Osteoblast (primary cell): Measurements from ENCODE around the gene PRDM11. TPM values are rescaled to one million over a fixed set of nuclear protein-coding genes. Genes with fewer than 3 reads are reported as not detected.

ENCODE experiments used
- DNase-seq: peaks from one replicate; pipeline ENCODE4 v3.0.0; 2011; ENCODE audit warnings: low spot score, mixed read lengths; ENCODE audit not compliant: insufficient read length; ENCODE audit errors: missing footprints
- H2AFZ ChIP-seq: 2 replicates; pipeline ENCODE4 v1.6.0; 2011; ENCODE audit warnings: mild to moderate bottlenecking, low read length
- H3K27ac ChIP-seq: 2 replicates; pipeline ENCODE4 v1.5.1; 2011; ENCODE audit warnings: mild to moderate bottlenecking, low read depth, low read length, moderate library complexity
- H3K27me3 ChIP-seq: 2 replicates; pipeline ENCODE4 v1.6.0; 2012; ENCODE audit warnings: mild to moderate bottlenecking, control low read depth, inconsistent platforms, low read length, moderate library complexity; ENCODE audit not compliant: insufficient read depth
- H3K36me3 ChIP-seq: 2 replicates; pipeline ENCODE4 v1.5.1; 2011; ENCODE audit warnings: mild to moderate bottlenecking, low read length, control low read depth, moderate library complexity; ENCODE audit not compliant: insufficient read depth
- H3K4me1 ChIP-seq: 2 replicates; pipeline ENCODE4 v1.5.1; 2011; ENCODE audit warnings: mild to moderate bottlenecking, low read length, control low read depth, moderate library complexity; ENCODE audit not compliant: insufficient read depth
- H3K4me2 ChIP-seq: 2 replicates; pipeline ENCODE4 v1.6.0; 2011; ENCODE audit warnings: mild to moderate bottlenecking, low read length; ENCODE audit not compliant: insufficient read depth
- H3K4me3 ChIP-seq: fragments of 200-600 bp; sonication (generic); 3 replicates; pipeline ENCODE4 v1.5.1; 2012; ENCODE audit warnings: mild to moderate bottlenecking, low read length, inconsistent platforms; ENCODE audit not compliant: insufficient read depth
- H3K79me2 ChIP-seq: 2 replicates; pipeline ENCODE4 v1.6.0; 2012; ENCODE audit warnings: mild to moderate bottlenecking, low read length, control low read depth, inconsistent platforms; ENCODE audit not compliant: insufficient read depth
- H3K9me3 ChIP-seq: 2 replicates; pipeline ENCODE4 v1.5.1; 2011; ENCODE audit warnings: low read depth, low read length, control low read depth
- H4K20me1 ChIP-seq: 2 replicates; pipeline ENCODE4 v1.6.0; 2012; ENCODE audit warnings: mild to moderate bottlenecking, low read length, control low read depth; ENCODE audit not compliant: insufficient read depth
- CTCF ChIP-seq: IDR thresholded peaks from 2 replicates; pipeline ENCODE4 v1.5.1; 2011; ENCODE audit warnings: mild to moderate bottlenecking, low read depth, low read length, moderate library complexity; ENCODE audit errors: extremely low read depth
- total RNA-seq: library from RNA; depleted of rRNA; stranded (reverse); fragments of >200 nt; gene quantifications from 2 replicates; pipeline ENCODE4 v1.2.3, GENCODE V29; 2012

The PRDM11 gene
- total RNA-seq, 1 donor: 5.4 TPM

- no peak overlapping the region for H3K4me3 ChIP-seq
- DNase-seq: no peak
- TF ChIP-seq CTCF: no peak
- H3K79me2 ChIP-seq: no peaks in the 10 kb centered on the region
- H3K36me3 ChIP-seq: no peaks in the 10 kb centered on the region
- H3K27me3 ChIP-seq: no peaks in the 10 kb centered on the region
- H3K4me1 ChIP-seq: no peaks in the 10 kb centered on the region
- no peaks in the 10 kb centered on the region for H4K20me1 ChIP-seq
- H3K27ac ChIP-seq: no peak overlapping the region
- no peak overlapping the region for H3K4me2 ChIP-seq
- no peak overlapping the region for H2AFZ ChIP-seq
- no peaks in the 10 kb centered on the region for H3K9me3 ChIP-seq
Observed at GRCh38 chr11:45225961-45226871, 79.8 kb downstream of the PRDM11 start.

GRCh38 chr11:45226901-45227300 lies 80.5 kb downstream of the PRDM11 start:
- H3K27me3 ChIP-seq: no peaks in the 10 kb centered on the region
- H2AFZ ChIP-seq: no peak overlapping the region
- no peaks in the 10 kb centered on the region for H4K20me1 ChIP-seq
- DNase-seq: no peak
- no peaks in the 10 kb centered on the region for H3K36me3 ChIP-seq
- H3K4me3 ChIP-seq: no peak overlapping the region
- no peaks in the 10 kb centered on the region for H3K79me2 ChIP-seq
- no peaks in the 10 kb centered on the region for H3K9me3 ChIP-seq
- no peak for TF ChIP-seq CTCF
- no peak overlapping the region for H3K27ac ChIP-seq
- no peaks in the 10 kb centered on the region for H3K4me1 ChIP-seq
- no peak overlapping the region for H3K4me2 ChIP-seq

GRCh38 chr11:45227836-45228235 lies 81.4 kb downstream of the PRDM11 start:
- Histone ChIP-seq H4K20me1 (no peaks in the 10 kb centered on the region), H3K9me3 (no peaks in the 10 kb centered on the region), H3K4me3 (no peak overlapping the region), H3K79me2 (no peaks in the 10 kb centered on the region), H3K4me2 (no peak overlapping the region), H3K36me3 (no peaks in the 10 kb centered on the region), H3K27ac (no peak overlapping the region), H3K4me1 (no peaks in the 10 kb centered on the region), H2AFZ (no peak overlapping the region), H3K27me3 (no peaks in the 10 kb centered on the region)
- no peak for DNase-seq
- no peak for TF ChIP-seq CTCF

GRCh38 chr11:45229401-45230020 lies 83.1 kb downstream of the PRDM11 start:
- Histone ChIP-seq H4K20me1 (no peaks in the 10 kb centered on the region), H3K36me3 (no peaks in the 10 kb centered on the region)

More at GRCh38 chr11:45229401-45230020, 83.1 kb downstream of the PRDM11 start:
- Histone ChIP-seq H3K79me2 (no peaks in the 10 kb centered on the region), H3K4me1 (no peaks in the 10 kb centered on the region), H3K4me3 (no peak overlapping the region), H2AFZ (no peak overlapping the region), H3K9me3 (no peaks in the 10 kb centered on the region), H3K4me2 (no peak overlapping the region), H3K27ac (no peak overlapping the region), H3K27me3 (no peaks in the 10 kb centered on the region)
- TF ChIP-seq CTCF: no peak
- DNase-seq: no peak
